Brain microvascular endothelial cell (primary cell): Measurements from ENCODE around the gene FHOD1.

ENCODE experiments used
- DNase-seq: peaks from one replicate; pipeline ENCODE4 v3.0.0-alpha.2; 2020
- H3K27ac ChIP-seq: fragments of 250-450 bp; sonication (Bioruptor Pico); 2 replicates; pipeline ENCODE4 v1.5.1; 2020; ENCODE audit warnings: mild to moderate bottlenecking, moderate library complexity
- H3K27me3 ChIP-seq: fragments of 250-450 bp; sonication (Bioruptor Pico); replicated peaks from 2 replicates; pipeline ENCODE4 v1.5.1; 2020; ENCODE audit warnings: mild to moderate bottlenecking
- H3K36me3 ChIP-seq: fragments of 250-450 bp; sonication (Bioruptor Pico); replicated peaks from 2 replicates; pipeline ENCODE4 v1.5.1; 2020; ENCODE audit warnings: mild to moderate bottlenecking
- H3K4me3 ChIP-seq: 2 replicates; pipeline ENCODE4 v1.5.1; 2011; ENCODE audit warnings: low read depth, mild to moderate bottlenecking, control low read depth, low read length, moderate library complexity
- in situ Hi-C: cut with HindIII; loops from 2 replicates; pipeline ENCODE4 v1.10.0; 2017; ENCODE audit warnings: low sequenced_read_pairs, low pct_ligation_motif_present
- TF ChIP-seq, protein P1 (sequence below): IDR thresholded peaks from 2 replicates; pipeline ENCODE4 v1.5.1; 2011; ENCODE audit warnings: low read depth, mild to moderate bottlenecking, moderate library complexity, low read length, control low read depth, inconsistent platforms; ENCODE audit errors: missing control alignments

Gene FHOD1

GRCh38 chr16:67244387-67245185 is 2.7 kb downstream of the FHOD1 start:
- DNase-seq = peak; percentile 87
- peak overlapping the region; percentile 12 for H3K4me3 ChIP-seq
- peak overlapping the region; percentile 65 for H3K27ac ChIP-seq
- peaks cover 2% of the 10 kb centered on the region for H3K36me3 ChIP-seq
- H3K27me3 ChIP-seq = no peaks in the 10 kb centered on the region
- TF ChIP-seq, protein P1, sequence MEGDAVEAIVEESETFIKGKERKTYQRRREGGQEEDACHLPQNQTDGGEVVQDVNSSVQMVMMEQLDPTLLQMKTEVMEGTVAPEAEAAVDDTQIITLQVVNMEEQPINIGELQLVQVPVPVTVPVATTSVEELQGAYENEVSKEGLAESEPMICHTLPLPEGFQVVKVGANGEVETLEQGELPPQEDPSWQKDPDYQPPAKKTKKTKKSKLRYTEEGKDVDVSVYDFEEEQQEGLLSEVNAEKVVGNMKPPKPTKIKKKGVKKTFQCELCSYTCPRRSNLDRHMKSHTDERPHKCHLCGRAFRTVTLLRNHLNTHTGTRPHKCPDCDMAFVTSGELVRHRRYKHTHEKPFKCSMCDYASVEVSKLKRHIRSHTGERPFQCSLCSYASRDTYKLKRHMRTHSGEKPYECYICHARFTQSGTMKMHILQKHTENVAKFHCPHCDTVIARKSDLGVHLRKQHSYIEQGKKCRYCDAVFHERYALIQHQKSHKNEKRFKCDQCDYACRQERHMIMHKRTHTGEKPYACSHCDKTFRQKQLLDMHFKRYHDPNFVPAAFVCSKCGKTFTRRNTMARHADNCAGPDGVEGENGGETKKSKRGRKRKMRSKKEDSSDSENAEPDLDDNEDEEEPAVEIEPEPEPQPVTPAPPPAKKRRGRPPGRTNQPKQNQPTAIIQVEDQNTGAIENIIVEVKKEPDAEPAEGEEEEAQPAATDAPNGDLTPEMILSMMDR = no peak
- in situ Hi-C loops = no loop called here

GRCh38 chr16:67243481-67243880 is 3.8 kb downstream of the FHOD1 start:
- Histone ChIP-seq H3K36me3 (peaks cover 13% of the 10 kb centered on the region), H3K4me3 (no peak overlapping the region), H3K27me3 (no peaks in the 10 kb centered on the region), H3K27ac (peak overlapping the region; percentile 65)
- DNase-seq = no peak
- TF ChIP-seq, protein P1 = no peak
- in situ Hi-C loops = no loop called here

- Histone ChIP-seq H3K27me3 (no peaks in the 10 kb centered on the region), H3K36me3 (peaks cover 25% of the 10 kb centered on the region), H3K27ac (peak overlapping the region; percentile 70), H3K4me3 (no peak overlapping the region)
- DNase-seq = no peak
- TF ChIP-seq, protein P1 = no peak
- in situ Hi-C loops = no loop called here
Measured at GRCh38 chr16:67242138-67242730, 5.0 kb downstream of the FHOD1 start.

GRCh38 chr16:67241008-67241900 is 6.0 kb downstream of the FHOD1 start:
- Histone ChIP-seq H3K27me3 (no peaks in the 10 kb centered on the region), H3K36me3 (peaks cover 33% of the 10 kb centered on the region), H3K4me3 (no peak overlapping the region), H3K27ac (peak overlapping the region; percentile 70)
- in situ Hi-C loops = no loop called here
- TF ChIP-seq, protein P1 = no peak
- peak; percentile 79 for DNase-seq

DNA sequence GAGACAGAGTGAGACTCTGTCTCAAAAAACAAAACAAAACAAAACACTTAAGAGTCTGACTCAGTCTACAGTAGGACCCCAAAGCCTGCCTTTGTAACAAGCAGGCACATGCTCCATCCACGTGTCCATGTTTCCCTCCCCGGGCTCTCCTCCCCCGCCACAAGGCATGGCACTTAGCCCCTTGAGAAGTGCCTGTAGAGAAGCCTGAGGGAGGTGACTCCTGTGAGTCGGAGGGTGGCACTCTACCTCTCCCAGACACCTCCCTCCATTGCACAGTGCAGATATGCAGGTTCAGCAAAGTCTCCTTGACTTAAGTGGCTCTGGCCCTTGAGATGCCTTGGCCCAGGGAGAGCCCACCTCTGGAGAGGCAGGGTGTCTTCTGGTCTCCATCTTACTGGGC is 6.8 kb downstream of the FHOD1 start:
- TF ChIP-seq, protein P1 = no peak
- Histone ChIP-seq H3K36me3 (peaks cover 40% of the 10 kb centered on the region), H3K27ac (peak overlapping the region; percentile 70), H3K4me3 (no peak overlapping the region), H3K27me3 (no peaks in the 10 kb centered on the region)
- in situ Hi-C loops = no loop called here
- peak; percentile 22 for DNase-seq
